ENCODE data around the gene CTTN. TPM values are rescaled to one million over a fixed set of nuclear protein-coding genes. Genes with fewer than 3 reads are reported as not detected.

The CTTN gene
- total and polyA plus RNA-seq, 3 donors from 2014 or later = 136 to 377 (median 354) TPM

GRCh38 chr11:70418130-70418529, 19.8 kb downstream of the CTTN start:
- no peak overlapping the region for H3K4me3 ChIP-seq
- no peaks in the 10 kb centered on the region for H3K9me3 ChIP-seq
- no peak overlapping the region for H3K27ac ChIP-seq
- no peak for TF ChIP-seq CTCF (IDR thresholded peaks at IDR 0.05)
- no peak for TF ChIP-seq POLR2A (IDR thresholded peaks at IDR 0.05)
- H3K27me3 ChIP-seq = no peaks in the 10 kb centered on the region
- peaks cover 12% of the 10 kb centered on the region for H3K4me1 ChIP-seq
- intact Hi-C loops (cut with DNase I; ENCODE audit: low total_unique reads) = no loop called here
- 90 to 92% methylated on average over 12 of the region's 12 CpGs for WGBS, 2 donors
- no peak for DNase-seq
- H3K36me3 ChIP-seq (ENCODE audit: low read depth, missing control alignments) = no peaks in the 10 kb centered on the region

GRCh38 chr11:70419307-70420007, 21.1 kb downstream of the CTTN start:
- H3K4me3 ChIP-seq = no peak overlapping the region
- 88 to 95% methylated on average over 17 of the region's 17 CpGs for whole genome bisulfite sequencing, 2 donors
- H3K36me3 ChIP-seq (ENCODE audit: low read depth, missing control alignments) = no peaks in the 10 kb centered on the region
- H3K4me1 ChIP-seq = peaks cover 8% of the 10 kb centered on the region
- no peak for TF ChIP-seq POLR2A (IDR thresholded peaks at IDR 0.05)
- TF ChIP-seq CTCF (IDR thresholded peaks at IDR 0.05) = no peak
- no peak overlapping the region for H3K27ac ChIP-seq
- no peak for DNase-seq
- intact Hi-C loops (cut with DNase I; ENCODE audit: low total_unique reads) = no loop called here
- H3K9me3 ChIP-seq = no peaks in the 10 kb centered on the region
- no peaks in the 10 kb centered on the region for H3K27me3 ChIP-seq

- Histone ChIP-seq H3K4me1 (peaks cover 8% of the 10 kb centered on the region), H3K36me3 (ENCODE audit: low read depth, missing control alignments) (no peaks in the 10 kb centered on the region), H3K27me3 (no peaks in the 10 kb centered on the region), H3K4me3 (no peak overlapping the region), H3K27ac (no peak overlapping the region), H3K9me3 (no peaks in the 10 kb centered on the region)
- intact Hi-C loops (cut with DNase I; ENCODE audit: low total_unique reads) = no loop called here
- WGBS, 2 donors = 76 to 83% methylated on average over 14 of the region's 14 CpGs
- TF ChIP-seq POLR2A (IDR thresholded peaks at IDR 0.05) (no peak), CTCF (IDR thresholded peaks at IDR 0.05) (no peak)
- DNase-seq = no peak
These were observed 21.7 kb downstream of the CTTN start for GRCh38 chr11:70420008-70420464.

- Histone ChIP-seq H3K4me3 (no peak overlapping the region), H3K27ac (no peak overlapping the region), H3K4me1 (peaks cover 8% of the 10 kb centered on the region), H3K27me3 (no peaks in the 10 kb centered on the region), H3K36me3 (ENCODE audit: low read depth, missing control alignments) (no peaks in the 10 kb centered on the region), H3K9me3 (no peaks in the 10 kb centered on the region)
- no peak for DNase-seq
- 69 to 84% methylated on average over 8 to 9 of the region's 9 CpGs for WGBS, 2 donors
- TF ChIP-seq CTCF (IDR thresholded peaks at IDR 0.05) (no peak), POLR2A (IDR thresholded peaks at IDR 0.05) (no peak)
- intact Hi-C loops (cut with DNase I; ENCODE audit: low total_unique reads) = no loop called here
These were observed 22.2 kb downstream of the CTTN start for GRCh38 chr11:70420496-70420895.

- intact Hi-C loops (cut with DNase I; ENCODE audit: low total_unique reads) = no loop called here
- H3K27me3 ChIP-seq = no peaks in the 10 kb centered on the region
- no peak for TF ChIP-seq POLR2A (IDR thresholded peaks at IDR 0.05)
- no peak for TF ChIP-seq CTCF (IDR thresholded peaks at IDR 0.05)
- H3K4me1 ChIP-seq = peaks cover 8% of the 10 kb centered on the region
- H3K27ac ChIP-seq = no peak overlapping the region
- no peaks in the 10 kb centered on the region for H3K9me3 ChIP-seq
- H3K36me3 ChIP-seq (ENCODE audit: low read depth, missing control alignments) = no peaks in the 10 kb centered on the region
- DNase-seq = peak; percentile 62
- no peak overlapping the region for H3K4me3 ChIP-seq
- WGBS, 2 donors = 50 to 61% methylated on average over 13 of the region's 13 CpGs
These were observed 22.8 kb downstream of the CTTN start for GRCh38 chr11:70421123-70421522.

Data from testis (tissue), 3 donors.